ENCODE measurements around the gene PBX4. TPM values are rescaled to one million over a fixed set of nuclear protein-coding genes. Genes with fewer than 3 reads are reported as not detected.

PBX4 gene
- total RNA-seq, 1 experiment from 2014 or later, result not detected

DNA sequence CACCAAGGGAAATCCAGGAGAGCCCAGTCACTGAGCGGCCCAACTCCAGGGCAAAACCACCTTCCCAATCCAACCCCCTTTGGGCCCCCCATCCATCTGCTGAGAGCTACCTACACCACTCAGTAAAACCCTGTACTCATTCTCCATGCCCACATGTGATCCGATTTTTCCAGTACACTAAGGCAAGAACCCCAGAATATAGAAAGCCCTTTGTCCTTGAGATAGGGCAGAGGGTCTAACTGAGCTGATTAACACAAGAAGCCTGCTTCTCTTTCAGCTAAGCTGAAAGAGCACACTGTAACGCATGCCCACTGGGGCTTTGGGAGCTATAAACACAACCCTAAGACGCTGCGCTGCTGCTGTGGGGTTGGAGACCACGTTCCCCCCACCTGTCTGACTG, 36.0 kb downstream of the PBX4 start:
- no peaks in the 10 kb centered on the region for H3K27me3 ChIP-seq (ENCODE audit: low read length)
- DNase-seq, result no peak
- H3K4me1 ChIP-seq (ENCODE audit: low read length), result no peaks in the 10 kb centered on the region
- H4K20me1 ChIP-seq (ENCODE audit: insufficient read depth, low read depth, low read length), result no peaks in the 10 kb centered on the region
- H3K79me2 ChIP-seq (ENCODE audit: low read length), result no peaks in the 10 kb centered on the region
- no peak overlapping the region for H3K27ac ChIP-seq (ENCODE audit: low read length)
- H2AFZ ChIP-seq (ENCODE audit: low read length), result no peak overlapping the region
- no peaks in the 10 kb centered on the region for H3K9me3 ChIP-seq (ENCODE audit: low read length)
- no peak overlapping the region for H3K4me2 ChIP-seq (ENCODE audit: low read depth, low read length, poor library complexity, severe bottlenecking)
- H3K9me2 ChIP-seq (replicated peaks; ENCODE audit: insufficient read depth, low read length), result no peaks in the 10 kb centered on the region
- no peaks in the 10 kb centered on the region for H3K36me3 ChIP-seq (ENCODE audit: insufficient read depth, low read length)
- no peak overlapping the region for H3K4me3 ChIP-seq (ENCODE audit: low read length)
- H3K9ac ChIP-seq (ENCODE audit: low read length), result no peak overlapping the region

- H3K9ac ChIP-seq (ENCODE audit: low read length), result no peak overlapping the region
- no peak overlapping the region for H3K4me3 ChIP-seq (ENCODE audit: low read length)
- H3K9me3 ChIP-seq (ENCODE audit: low read length), result no peaks in the 10 kb centered on the region
- no peaks in the 10 kb centered on the region for H3K9me2 ChIP-seq (replicated peaks; ENCODE audit: insufficient read depth, low read length)
- H3K4me1 ChIP-seq (ENCODE audit: low read length), result no peaks in the 10 kb centered on the region
- H3K4me2 ChIP-seq (ENCODE audit: low read depth, low read length, poor library complexity, severe bottlenecking), result no peak overlapping the region
- H3K27ac ChIP-seq (ENCODE audit: low read length), result no peak overlapping the region
- no peaks in the 10 kb centered on the region for H3K79me2 ChIP-seq (ENCODE audit: low read length)
- H4K20me1 ChIP-seq (ENCODE audit: insufficient read depth, low read depth, low read length), result no peaks in the 10 kb centered on the region
- H2AFZ ChIP-seq (ENCODE audit: low read length), result no peak overlapping the region
- no peaks in the 10 kb centered on the region for H3K27me3 ChIP-seq (ENCODE audit: low read length)
- DNase-seq, result no peak
- H3K36me3 ChIP-seq (ENCODE audit: insufficient read depth, low read length), result no peaks in the 10 kb centered on the region
Measured at GRCh38 chr19:19581391-19581790, 37.1 kb downstream of the PBX4 start.

DNA sequence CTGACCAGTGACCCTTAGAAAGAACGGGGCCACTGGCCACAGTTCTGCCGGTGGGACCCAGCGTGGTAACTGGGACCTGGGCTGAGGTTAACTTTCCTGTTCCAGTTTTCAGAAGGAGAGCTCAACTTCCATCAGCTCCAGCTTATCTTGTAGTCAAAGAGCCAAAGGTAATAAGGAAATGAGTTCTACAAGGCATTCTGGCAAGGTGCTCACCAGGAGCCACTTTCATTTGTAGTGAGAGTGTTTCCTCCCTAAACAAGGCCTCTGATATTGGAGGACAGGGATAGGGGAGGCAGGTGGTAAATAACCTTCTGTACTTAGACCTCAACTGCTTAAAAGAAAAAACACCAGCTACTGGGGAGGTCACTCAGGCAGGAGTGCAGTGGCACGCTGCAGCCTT, 38.1 kb downstream of the PBX4 start:
- no peaks in the 10 kb centered on the region for H3K9me2 ChIP-seq (replicated peaks; ENCODE audit: insufficient read depth, low read length)
- H4K20me1 ChIP-seq (ENCODE audit: insufficient read depth, low read depth, low read length), result no peaks in the 10 kb centered on the region
- H3K9me3 ChIP-seq (ENCODE audit: low read length), result no peaks in the 10 kb centered on the region
- H3K4me1 ChIP-seq (ENCODE audit: low read length), result no peaks in the 10 kb centered on the region
- H3K27me3 ChIP-seq (ENCODE audit: low read length), result no peaks in the 10 kb centered on the region
- no peak overlapping the region for H3K27ac ChIP-seq (ENCODE audit: low read length)
- no peak for DNase-seq
- H2AFZ ChIP-seq (ENCODE audit: low read length), result no peak overlapping the region
- H3K4me2 ChIP-seq (ENCODE audit: low read depth, low read length, poor library complexity, severe bottlenecking), result no peak overlapping the region
- no peak overlapping the region for H3K9ac ChIP-seq (ENCODE audit: low read length)
- H3K4me3 ChIP-seq (ENCODE audit: low read length), result no peak overlapping the region
- no peaks in the 10 kb centered on the region for H3K36me3 ChIP-seq (ENCODE audit: insufficient read depth, low read length)
- H3K79me2 ChIP-seq (ENCODE audit: low read length), result no peaks in the 10 kb centered on the region

DNA sequence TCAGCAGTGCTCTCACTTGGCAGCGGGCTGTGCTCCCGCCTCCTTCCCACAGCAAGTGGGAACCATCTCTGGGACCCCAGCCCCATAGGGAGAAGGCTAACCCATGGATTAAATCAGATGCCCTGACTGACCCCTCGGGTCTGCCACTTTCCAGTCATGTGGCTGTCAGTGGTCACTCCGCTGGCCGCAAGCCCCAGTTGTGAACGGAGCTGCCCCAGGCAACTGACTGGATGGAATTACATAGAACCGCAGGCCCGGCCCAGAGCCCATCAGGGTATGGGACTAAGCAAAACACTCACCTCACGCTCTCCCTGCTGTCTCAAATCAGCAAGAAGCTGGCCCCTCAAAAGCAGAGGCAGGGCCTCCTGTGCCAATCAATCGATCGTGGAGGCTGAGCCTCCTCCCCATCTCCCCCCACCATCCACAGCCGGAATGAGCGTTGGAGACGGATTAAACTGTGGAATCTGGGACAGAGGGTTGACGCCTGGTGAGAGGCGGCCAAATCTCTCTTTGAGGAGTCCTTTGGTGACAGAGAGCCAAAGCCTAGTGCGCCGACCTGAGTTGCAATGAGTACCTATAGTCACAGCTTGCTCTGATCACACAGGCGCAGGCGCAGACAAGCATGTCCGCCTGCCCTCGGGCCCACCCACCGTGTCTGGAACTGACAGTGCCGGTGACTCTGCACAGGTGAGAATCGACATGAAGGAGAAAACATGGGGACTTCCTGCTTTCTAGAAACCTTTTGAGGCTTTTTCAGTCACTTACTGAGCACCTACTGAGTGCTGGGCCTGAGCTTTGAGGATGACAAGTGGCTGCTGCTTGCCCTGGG, 38.7 kb downstream of the PBX4 start:
- Histone ChIP-seq H2AFZ (ENCODE audit: low read length) (no peak overlapping the region), H3K9me2 (replicated peaks; ENCODE audit: insufficient read depth, low read length) (no peaks in the 10 kb centered on the region), H3K9me3 (ENCODE audit: low read length) (no peaks in the 10 kb centered on the region), H3K4me3 (ENCODE audit: low read length) (no peak overlapping the region), H3K79me2 (ENCODE audit: low read length) (no peaks in the 10 kb centered on the region), H4K20me1 (ENCODE audit: insufficient read depth, low read depth, low read length) (no peaks in the 10 kb centered on the region), H3K27me3 (ENCODE audit: low read length) (no peaks in the 10 kb centered on the region), H3K27ac (ENCODE audit: low read length) (no peak overlapping the region), H3K9ac (ENCODE audit: low read length) (no peak overlapping the region), H3K36me3 (ENCODE audit: insufficient read depth, low read length) (no peaks in the 10 kb centered on the region), H3K4me1 (ENCODE audit: low read length) (no peaks in the 10 kb centered on the region), H3K4me2 (ENCODE audit: low read depth, low read length, poor library complexity, severe bottlenecking) (no peak overlapping the region)
- peak; percentile 22 for DNase-seq

DNA sequence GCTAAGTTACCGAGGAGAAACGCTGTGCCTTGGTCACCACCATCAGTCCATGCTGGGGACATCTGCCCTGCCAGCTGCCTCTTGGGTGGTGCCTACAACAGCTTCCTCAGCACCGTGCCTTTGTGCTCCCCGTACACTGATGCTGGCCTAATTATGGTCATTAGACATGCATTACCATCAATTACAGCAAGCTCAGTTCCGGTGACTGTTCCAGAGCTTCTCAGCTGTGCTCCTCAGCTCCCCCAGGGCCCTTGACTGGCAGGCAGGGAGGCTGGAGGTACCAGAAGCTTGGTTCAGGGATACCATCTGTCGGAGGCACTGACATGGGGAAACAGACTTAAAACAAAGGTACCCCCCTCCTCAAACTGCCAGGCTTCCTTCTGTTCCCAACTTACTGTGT, 40.2 kb downstream of the PBX4 start:
- Histone ChIP-seq H3K79me2 (ENCODE audit: low read length) (no peaks in the 10 kb centered on the region), H2AFZ (ENCODE audit: low read length) (no peak overlapping the region), H3K9me2 (replicated peaks; ENCODE audit: insufficient read depth, low read length) (no peaks in the 10 kb centered on the region), H3K9me3 (ENCODE audit: low read length) (no peaks in the 10 kb centered on the region), H3K4me1 (ENCODE audit: low read length) (no peaks in the 10 kb centered on the region), H3K4me3 (ENCODE audit: low read length) (no peak overlapping the region), H4K20me1 (ENCODE audit: insufficient read depth, low read depth, low read length) (no peaks in the 10 kb centered on the region), H3K27ac (ENCODE audit: low read length) (no peak overlapping the region), H3K36me3 (ENCODE audit: insufficient read depth, low read length) (no peaks in the 10 kb centered on the region), H3K9ac (ENCODE audit: low read length) (no peak overlapping the region), H3K4me2 (ENCODE audit: low read depth, low read length, poor library complexity, severe bottlenecking) (no peak overlapping the region), H3K27me3 (ENCODE audit: low read length) (no peaks in the 10 kb centered on the region)
- no peak for DNase-seq

DNA sequence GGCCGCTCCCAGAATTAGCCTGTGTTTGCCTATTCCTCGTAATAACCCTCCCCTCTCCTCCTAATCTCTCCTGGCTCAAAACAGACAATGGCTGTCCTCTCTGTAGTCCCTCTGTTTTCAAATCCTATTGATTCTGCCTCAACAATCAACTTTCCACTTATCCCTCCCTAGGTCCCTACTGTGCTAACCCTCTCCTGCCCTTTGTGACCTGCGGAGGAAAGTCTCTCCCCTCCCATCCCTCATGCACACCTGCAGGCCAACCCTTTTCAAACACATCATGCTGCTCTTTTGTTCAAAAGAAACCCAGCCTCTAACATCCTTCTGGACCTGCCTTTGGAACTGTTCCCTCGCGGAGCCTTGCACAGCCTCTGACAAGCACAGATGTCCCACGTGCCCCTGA, 43.1 kb downstream of the PBX4 start:
- H3K4me3 ChIP-seq (ENCODE audit: low read length), result no peak overlapping the region
- no peak overlapping the region for H2AFZ ChIP-seq (ENCODE audit: low read length)
- no peak for DNase-seq
- H3K9me2 ChIP-seq (replicated peaks; ENCODE audit: insufficient read depth, low read length), result no peaks in the 10 kb centered on the region
- no peaks in the 10 kb centered on the region for H3K27me3 ChIP-seq (ENCODE audit: low read length)
- no peak overlapping the region for H3K9ac ChIP-seq (ENCODE audit: low read length)
- no peaks in the 10 kb centered on the region for H3K79me2 ChIP-seq (ENCODE audit: low read length)
- H3K4me2 ChIP-seq (ENCODE audit: low read depth, low read length, poor library complexity, severe bottlenecking), result no peak overlapping the region
- H3K9me3 ChIP-seq (ENCODE audit: low read length), result no peaks in the 10 kb centered on the region
- no peaks in the 10 kb centered on the region for H3K36me3 ChIP-seq (ENCODE audit: insufficient read depth, low read length)
- H3K4me1 ChIP-seq (ENCODE audit: low read length), result no peaks in the 10 kb centered on the region
- no peaks in the 10 kb centered on the region for H4K20me1 ChIP-seq (ENCODE audit: insufficient read depth, low read depth, low read length)
- no peak overlapping the region for H3K27ac ChIP-seq (ENCODE audit: low read length)

DNA sequence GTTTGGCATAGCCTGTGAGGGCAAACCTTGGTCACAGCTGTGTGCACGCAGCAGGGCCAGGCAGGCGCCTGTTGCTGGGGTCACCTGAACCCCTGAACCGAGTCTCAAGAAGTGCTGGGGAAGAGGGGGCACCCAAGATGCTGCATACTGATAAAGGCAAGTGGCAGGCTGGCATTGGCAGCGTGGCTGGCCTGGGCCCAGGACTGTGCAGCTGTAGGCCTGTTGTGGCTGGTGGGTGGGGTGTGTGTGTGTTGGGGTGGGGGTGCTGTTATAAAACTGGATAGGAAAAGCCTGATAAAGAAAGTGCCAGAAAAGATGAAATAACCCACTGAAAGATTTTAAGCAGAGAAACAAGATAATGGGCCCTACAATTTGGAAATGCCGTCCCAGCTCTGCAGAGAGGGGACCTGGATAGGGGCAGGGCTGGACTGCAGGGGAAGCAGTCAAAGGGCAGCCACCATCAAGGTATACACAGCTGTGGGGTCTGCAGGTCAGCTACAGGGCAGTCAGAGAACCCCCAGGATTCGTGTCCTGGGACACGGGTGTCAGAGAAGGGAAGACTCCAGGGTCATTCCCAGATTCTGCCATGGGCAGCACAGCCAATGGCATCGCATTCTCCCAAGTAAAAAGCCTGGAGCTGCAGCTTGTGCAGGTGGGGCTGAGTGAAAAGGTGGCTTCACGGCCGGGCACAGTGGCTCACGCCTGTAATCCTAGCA, 47.3 kb downstream of the PBX4 start:
- no peaks in the 10 kb centered on the region for H4K20me1 ChIP-seq (ENCODE audit: insufficient read depth, low read depth, low read length)
- no peaks in the 10 kb centered on the region for H3K79me2 ChIP-seq (ENCODE audit: low read length)
- DNase-seq, result no peak
- no peaks in the 10 kb centered on the region for H3K9me2 ChIP-seq (replicated peaks; ENCODE audit: insufficient read depth, low read length)
- H3K4me3 ChIP-seq (ENCODE audit: low read length), result no peak overlapping the region
- H3K9me3 ChIP-seq (ENCODE audit: low read length), result no peaks in the 10 kb centered on the region
- no peaks in the 10 kb centered on the region for H3K4me1 ChIP-seq (ENCODE audit: low read length)
- H3K36me3 ChIP-seq (ENCODE audit: insufficient read depth, low read length), result no peaks in the 10 kb centered on the region
- H3K27ac ChIP-seq (ENCODE audit: low read length), result no peak overlapping the region
- no peaks in the 10 kb centered on the region for H3K27me3 ChIP-seq (ENCODE audit: low read length)
- H3K4me2 ChIP-seq (ENCODE audit: low read depth, low read length, poor library complexity, severe bottlenecking), result no peak overlapping the region
- H3K9ac ChIP-seq (ENCODE audit: low read length), result no peak overlapping the region
- H2AFZ ChIP-seq (ENCODE audit: low read length), result no peak overlapping the region

DNA sequence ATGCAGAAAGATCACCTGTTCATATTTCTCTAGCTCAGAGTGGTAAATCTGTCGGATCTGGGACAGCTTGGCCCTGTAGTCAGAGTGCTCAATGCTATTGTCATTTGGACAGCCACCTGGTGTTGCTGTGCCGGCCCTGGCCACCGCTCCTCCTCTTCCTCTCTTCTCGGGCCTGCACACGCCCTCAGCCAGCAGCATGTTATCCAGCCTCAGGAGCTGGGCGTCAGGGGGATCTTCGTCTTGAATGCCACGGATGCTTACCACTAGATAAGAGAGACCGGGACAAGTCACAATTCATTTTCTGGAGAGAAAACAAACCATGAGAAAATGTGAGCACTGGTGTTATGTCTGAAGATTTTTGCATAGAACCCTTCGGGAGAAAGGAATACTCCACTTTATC, 47.9 kb downstream of the PBX4 start:
- DNase-seq, result no peak
- Histone ChIP-seq H3K9ac (ENCODE audit: low read length) (no peak overlapping the region), H3K27ac (ENCODE audit: low read length) (no peak overlapping the region), H3K4me2 (ENCODE audit: low read depth, low read length, poor library complexity, severe bottlenecking) (no peak overlapping the region), H3K4me1 (ENCODE audit: low read length) (no peaks in the 10 kb centered on the region), H3K9me3 (ENCODE audit: low read length) (no peaks in the 10 kb centered on the region), H3K27me3 (ENCODE audit: low read length) (no peaks in the 10 kb centered on the region), H3K79me2 (ENCODE audit: low read length) (no peaks in the 10 kb centered on the region), H3K4me3 (ENCODE audit: low read length) (no peak overlapping the region), H4K20me1 (ENCODE audit: insufficient read depth, low read depth, low read length) (no peaks in the 10 kb centered on the region), H3K36me3 (ENCODE audit: insufficient read depth, low read length) (no peaks in the 10 kb centered on the region), H2AFZ (ENCODE audit: low read length) (no peak overlapping the region), H3K9me2 (replicated peaks; ENCODE audit: insufficient read depth, low read length) (no peaks in the 10 kb centered on the region)
